GM12873 (cell line): Measurements from ENCODE around the gene TEKT5.

Experiments
- TF ChIP-seq, protein P1 (sequence below): IDR thresholded peaks from 2 replicates; pipeline ENCODE4 v1.5.1; 2012; ENCODE audit warnings: low read depth, mild to moderate bottlenecking, moderate library complexity, low read length, control low read depth; ENCODE audit not compliant: insufficient read depth; ENCODE audit errors: missing control alignments

The TEKT5 gene

DNA sequence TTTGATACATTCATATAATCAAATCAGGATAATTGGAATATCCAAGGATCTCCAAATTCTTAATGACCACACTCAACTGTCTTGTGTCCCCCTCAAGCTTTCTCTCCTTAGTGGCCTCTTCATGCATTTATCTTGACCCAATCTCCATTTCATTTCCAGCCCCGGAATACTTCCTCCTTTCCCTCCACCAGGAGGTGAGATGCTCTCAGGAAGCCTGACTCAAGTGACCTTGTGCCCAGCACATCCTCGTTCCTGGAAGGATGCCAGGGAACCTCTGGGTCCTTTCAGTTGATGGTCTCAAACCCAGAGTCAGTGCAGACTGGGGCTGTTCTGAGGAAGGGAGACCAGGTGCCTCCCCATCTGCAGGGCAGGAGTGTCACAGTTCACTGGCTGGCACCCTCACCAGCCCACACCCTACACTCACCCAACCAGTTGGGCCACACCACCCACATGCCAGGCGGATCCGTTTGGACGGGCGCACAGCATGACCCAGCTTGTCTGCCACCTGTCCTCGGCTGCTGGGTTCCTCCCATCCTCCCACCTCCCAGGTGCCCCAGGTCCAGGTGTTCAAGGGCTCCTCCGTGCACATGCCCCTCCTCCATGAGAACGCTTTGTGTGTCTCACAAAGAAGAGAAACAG, 100.3 kb downstream of the TEKT5 start:
- TF ChIP-seq, protein P1, sequence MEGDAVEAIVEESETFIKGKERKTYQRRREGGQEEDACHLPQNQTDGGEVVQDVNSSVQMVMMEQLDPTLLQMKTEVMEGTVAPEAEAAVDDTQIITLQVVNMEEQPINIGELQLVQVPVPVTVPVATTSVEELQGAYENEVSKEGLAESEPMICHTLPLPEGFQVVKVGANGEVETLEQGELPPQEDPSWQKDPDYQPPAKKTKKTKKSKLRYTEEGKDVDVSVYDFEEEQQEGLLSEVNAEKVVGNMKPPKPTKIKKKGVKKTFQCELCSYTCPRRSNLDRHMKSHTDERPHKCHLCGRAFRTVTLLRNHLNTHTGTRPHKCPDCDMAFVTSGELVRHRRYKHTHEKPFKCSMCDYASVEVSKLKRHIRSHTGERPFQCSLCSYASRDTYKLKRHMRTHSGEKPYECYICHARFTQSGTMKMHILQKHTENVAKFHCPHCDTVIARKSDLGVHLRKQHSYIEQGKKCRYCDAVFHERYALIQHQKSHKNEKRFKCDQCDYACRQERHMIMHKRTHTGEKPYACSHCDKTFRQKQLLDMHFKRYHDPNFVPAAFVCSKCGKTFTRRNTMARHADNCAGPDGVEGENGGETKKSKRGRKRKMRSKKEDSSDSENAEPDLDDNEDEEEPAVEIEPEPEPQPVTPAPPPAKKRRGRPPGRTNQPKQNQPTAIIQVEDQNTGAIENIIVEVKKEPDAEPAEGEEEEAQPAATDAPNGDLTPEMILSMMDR: no peak

DNA sequence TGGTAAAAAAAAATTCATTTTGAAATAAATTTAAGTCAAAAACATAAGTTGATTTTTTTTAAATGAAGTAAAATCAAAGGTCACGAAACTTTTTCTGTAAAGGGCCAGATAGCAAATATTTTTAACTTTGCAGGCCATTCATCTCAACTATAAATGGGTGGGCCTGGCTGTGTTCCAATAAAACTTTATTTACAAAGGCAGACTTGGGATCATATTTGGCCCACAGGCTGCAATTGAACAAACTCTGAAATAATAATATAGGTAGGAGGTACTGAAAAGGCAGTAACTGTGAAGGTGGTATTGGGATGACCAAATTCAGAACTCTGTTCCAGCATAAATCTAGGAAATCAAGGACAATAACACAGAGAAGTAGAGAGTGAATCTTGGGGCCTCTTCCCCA, 102.1 kb downstream of the TEKT5 start:
- TF ChIP-seq, protein P1: no peak

DNA sequence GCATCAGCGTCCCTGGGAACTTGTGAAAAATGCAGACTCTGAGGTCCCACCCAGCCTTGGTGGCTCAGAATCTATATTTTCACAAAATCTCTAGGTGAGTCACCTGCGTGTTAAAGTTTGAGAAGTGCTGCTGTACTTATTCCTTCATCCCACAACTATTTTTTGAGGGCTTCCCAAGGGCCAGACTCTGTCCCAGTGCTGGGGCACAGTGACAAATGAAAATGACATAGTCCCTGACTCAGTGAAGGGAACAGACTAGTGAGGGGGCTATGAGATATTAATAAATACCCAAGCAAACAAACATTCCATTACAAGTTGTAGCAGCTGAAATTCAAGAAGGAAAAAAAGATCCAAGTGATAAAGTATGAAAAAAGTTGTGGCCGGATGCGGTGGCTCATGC, 104.4 kb downstream of the TEKT5 start:
- TF ChIP-seq, protein P1: no peak

DNA sequence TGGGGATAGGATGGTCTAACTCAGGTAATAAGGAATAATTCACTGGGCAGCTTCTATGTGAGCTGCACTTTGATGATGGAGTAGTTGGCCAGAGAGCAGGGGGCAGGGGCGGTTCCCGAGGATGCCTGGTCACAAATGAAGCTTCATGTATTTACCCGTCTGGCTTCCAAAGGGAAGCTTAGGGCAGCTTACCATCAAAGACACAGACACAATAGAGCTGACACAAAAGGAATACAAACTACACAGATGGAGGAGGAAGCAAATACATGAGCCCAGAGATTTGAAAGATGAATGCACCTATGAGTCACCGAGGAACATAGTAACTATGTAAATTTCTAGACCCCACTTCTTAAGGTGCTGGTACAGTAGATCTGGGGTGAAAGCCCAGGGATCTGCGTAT, 105.6 kb downstream of the TEKT5 start:
- TF ChIP-seq, protein P1: no peak

DNA sequence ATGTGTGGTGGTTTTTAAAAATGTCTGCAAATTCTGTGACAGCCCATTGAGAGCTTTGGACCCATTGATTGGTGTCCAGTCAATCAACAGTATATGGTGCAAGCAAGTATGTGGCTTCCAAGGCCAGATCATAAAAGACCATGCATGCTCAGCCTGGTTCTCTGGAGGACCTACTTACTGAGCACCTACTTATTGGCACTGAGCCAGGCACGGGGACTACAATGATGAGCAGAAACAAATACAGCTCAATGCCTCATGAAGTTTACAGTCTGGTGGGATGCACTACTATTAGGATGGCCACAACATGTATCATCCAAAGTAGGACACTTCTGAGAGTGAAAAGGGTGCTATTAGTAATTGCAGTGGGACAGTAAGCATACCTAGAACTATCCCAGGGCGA, 107.1 kb downstream of the TEKT5 start:
- TF ChIP-seq, protein P1: no peak

DNA sequence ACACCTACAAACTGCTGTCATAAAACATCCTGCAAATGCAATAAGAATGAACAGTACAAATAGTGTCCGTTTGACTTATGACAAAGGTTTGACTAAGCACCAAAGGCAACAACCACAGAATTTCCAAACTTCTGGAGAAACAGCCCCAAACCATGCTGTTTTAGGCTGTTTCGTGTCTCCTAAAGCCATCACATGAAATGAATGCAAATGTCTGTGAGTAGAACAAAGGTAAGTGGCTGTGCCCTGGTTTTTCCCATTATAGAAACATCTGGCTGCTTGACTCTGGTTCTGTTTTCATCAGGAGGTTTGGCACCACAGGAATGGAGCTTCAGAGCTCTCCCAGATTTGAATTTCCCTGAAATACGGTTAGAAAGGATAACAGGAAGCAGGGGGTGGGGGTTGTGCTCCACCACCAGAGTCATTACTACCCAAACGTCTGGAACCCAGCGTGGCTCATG, 109.7 kb downstream of the TEKT5 start:
- TF ChIP-seq, protein P1: no peak

DNA sequence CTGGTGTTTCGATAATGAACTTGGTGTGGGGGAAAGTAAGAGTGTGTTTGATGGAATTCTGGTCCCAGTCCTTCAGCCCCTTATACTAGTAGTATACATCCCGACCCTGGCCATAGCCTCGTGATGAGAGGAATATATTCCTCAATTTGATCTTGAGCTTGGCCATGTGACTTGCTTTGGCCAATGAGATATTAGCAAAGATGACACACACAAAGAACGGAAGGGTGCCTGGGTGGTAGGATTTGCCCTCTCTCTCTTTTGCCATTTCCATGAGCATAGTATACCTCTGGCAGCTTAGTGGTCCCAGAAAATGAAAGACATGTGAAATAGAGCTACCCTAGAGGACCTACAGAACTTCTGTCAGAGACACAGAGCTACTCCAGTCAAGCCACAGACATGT, 111.5 kb downstream of the TEKT5 start:
- TF ChIP-seq, protein P1: no peak
